Myocyte (in vitro differentiated cells): Measurements from ENCODE around the gene ERN2. TPM values are rescaled to one million over a fixed set of nuclear protein-coding genes. Genes with fewer than 3 reads are reported as not detected.
"Not testable (repeated sequence)": the region's sequence is repeated elsewhere in the genome, so short reads cannot be mapped to it uniquely, and the experiment has no call there.

Source experiments
- DNase-seq: peaks from one replicate; pipeline ENCODE4 v3.0.0-alpha.2; 2012; ENCODE audit warnings: low read depth
- total RNA-seq: library from RNA; depleted of rRNA; stranded (reverse); fragments of >200 nt; gene quantifications from 2 replicates; pipeline ENCODE4 v1.2.3, GENCODE V29; 2014

Gene ERN2
- total RNA-seq, 1 donor from 2014 or later = not detected

DNA sequence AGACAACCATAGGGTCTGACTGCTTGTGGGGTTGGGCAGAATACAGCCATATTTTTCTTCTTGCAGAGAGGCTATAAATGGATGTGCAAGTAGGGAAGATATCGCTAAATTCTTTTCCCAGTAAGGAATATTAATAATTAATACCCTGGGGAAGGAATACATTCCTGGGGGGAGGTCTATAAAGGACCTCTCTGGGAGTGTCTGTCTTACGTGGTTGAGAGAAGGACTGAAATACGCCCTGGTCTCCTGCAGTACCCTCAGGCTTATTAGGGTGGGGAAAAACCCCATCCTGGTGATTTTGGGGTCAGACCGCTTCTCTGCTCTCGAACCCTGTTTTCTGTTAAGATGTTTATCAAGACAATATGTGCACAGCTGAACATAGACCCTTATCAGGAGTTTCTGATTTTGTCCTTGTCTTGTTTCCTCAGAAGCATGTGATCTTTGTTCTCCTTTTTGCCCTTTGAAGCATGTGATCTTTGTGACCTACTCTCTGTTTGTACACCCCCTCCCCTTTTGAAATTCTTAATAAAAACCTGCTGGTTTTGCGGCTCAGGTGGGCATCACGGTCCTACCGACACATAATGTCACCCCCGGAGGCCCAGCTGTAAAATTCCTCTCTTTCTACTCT is 9.7 kb upstream of the ERN2 start:
- DNase-seq = not testable (repeated sequence)

DNA sequence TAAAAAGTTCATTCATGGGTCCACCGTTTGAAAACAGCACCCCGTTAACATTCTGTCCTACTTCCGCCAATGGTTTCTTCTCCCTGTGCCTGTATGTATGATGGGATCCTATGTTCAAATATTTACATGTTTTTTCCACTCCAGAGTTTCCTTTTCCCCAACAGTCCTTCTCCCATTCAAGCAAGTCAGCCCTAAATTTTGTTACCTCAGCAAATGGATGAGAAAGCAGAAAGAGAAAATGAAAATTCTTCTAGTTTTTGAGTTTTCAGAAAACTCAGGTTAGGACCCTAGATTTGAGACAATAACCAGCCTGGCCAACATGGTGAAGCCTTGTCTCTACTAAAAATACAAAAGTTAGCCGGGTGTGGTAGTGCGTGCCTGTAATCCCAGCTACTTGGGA is 3.5 kb upstream of the ERN2 start:
- DNase-seq = no peak

DNA sequence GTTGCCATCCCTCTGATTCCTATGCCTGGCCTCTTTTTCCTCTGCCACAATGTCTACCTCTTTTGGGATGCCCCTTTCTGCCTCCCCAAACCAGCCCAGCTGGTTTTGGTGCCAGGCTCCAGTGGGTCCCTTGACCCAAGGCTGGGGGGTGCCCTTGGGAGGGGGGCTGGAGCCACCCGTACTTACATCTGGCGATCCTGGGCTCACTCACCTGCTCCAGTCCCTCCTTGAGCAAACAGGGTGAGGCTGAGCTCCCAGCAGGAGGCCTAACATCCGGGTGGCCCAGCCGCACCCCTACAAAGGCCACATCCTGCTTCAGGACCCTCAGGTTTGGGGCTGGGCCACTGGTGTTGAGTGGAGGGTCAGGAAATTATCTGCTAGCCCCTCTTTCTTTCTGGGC is 1.2 kb downstream of the ERN2 start:
- no peak for DNase-seq

DNA sequence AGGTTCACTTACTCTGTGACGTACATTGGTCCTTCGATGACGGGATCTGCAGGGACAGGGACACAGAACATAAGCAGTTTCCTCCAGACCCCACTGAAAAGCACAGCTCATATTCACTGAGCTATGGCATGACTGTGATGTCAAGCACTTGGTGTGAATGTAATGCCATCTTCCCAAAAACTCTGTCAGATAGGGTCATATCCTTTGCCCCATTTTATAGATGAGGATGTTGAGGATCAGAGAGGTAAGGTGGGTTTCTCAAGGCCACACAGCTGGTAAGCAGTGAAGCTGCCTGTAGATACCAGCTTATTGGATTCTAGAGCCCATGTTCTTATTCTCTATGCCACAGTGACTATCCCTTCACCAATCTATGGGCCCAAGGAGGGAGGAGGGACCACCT is 2.5 kb downstream of the ERN2 start:
- DNase-seq = no peak

DNA sequence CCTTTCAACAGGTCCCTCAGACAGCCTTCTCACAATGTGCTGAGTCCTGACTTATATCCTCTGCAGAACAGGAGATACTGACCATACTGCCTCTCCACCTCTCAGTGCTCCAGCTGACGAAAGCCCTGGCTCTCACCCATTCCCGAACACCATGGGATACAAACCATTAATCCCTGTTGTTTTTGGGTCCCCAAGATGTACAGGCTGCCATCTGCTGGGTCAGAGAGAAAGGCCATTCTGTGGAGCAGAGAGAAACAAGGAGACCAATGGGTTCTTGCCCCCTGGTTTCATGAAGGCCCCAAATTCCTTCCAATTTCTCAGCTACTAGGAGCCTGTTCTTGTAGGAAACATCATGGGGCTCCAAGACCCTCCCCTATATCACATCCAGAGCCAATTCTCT is 3.0 kb downstream of the ERN2 start:
- no peak for DNase-seq

DNA sequence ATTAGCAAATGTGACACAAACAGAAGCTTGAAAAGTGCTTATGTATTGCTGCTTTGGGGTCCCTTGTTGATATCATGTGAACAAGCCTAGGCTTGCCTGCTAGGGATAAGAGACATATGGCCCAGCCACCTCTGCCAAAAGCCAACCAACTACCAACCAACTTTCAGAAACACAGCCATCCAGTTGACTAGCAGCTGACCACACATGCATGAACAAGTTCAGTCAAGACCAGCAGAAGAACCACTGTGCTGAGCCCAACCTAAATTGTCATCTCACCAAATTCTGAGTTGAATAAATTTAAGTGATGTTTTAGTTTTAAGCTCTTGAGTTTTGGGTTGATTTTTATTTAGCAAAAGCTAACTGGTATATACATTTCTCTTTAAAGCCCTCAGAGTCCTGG is 3.5 kb downstream of the ERN2 start:
- no peak for DNase-seq

DNA sequence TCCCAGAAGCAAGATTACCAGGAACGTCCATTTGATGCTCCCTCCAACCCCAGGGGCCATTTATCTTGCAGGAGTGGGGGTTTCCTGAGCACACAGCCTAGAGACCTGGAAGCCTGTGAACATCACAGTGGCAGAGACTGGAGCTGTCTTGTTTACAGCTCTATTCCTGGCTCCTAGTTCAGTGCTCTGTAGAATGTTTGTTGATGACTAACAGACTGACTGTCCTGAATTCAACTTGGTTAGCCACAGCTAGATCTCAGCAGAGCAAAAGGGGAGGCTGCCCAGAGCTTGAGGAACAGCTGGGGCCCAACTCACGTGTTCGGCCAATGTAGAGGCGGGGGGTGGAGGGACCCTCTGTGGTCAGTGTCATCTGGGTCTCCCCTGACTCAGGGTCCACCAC is 6.6 kb downstream of the ERN2 start:
- no peak for DNase-seq

DNA sequence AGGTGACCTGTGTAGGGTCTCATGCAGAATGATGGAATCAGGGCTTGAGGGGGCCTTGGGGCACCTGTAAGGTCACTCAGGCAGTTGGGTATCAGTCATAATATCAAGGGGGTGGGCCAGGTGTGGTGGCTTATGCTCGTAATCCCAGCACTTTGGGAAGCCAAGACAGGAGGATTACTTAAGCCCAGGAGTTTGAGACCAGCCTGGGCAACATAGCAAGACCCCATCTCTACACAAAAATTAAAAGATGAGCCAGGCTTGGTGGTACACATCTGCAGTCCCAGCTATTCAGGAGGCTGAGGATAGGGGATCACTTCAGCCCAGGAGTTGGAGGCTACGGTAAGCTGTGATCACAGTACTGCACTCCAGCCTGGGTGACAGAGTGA is 7.5 kb downstream of the ERN2 start:
- DNase-seq = no peak

DNA sequence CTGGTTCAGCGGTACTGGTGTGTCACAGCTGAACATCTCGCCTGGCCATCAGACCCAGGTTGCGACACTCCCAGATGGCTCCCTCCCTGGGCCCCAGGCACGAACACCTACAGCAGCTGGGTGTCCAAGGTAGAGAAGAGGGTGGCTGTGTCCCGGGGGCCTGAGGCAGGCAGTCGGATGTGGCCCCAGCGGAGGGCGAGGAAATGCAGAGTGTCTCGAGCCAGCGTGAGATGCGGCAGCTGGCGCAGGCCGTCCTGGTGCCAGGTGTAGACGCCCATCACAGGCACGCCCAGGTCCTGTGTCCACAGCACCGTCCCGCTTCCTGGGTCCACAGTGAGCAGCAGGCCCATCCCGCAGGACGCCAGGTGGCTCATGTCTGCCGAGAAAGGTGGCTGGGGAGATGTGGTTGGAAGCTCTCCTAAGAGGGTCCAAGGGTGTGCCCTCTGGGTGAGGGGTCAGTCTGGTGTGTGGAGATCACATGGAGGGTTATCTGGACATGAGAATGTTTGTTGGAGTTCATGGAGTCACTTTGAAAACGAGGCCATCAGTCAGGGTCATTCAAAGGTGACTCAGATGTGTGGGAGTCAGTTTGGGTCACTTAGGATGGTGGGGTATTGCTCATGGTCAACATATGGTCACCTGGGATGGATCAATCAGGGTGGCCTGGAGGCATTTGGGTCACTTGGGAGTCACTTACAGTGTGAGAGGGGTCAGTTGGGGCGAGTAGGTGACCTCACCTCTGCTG is 8.1 kb downstream of the ERN2 start:
- DNase-seq = no peak

DNA sequence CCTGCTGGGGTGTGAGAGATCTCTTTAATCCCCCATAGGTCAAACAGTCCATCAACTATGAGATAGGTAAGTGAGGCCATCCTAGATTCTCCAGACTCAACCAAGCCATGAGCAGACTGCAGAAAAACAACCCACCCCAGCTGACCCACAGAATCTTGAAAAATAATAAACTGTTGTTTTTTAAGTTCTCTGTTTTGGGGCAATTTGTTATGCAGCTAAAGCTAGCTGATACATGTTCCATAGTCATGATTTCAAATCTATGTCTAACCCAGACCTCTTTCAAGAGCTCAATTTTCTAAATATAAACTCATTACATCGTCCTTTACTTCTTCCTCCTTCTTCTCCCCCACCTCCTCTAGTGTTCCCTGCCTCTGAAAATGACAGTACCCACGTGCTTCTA is 10.1 kb downstream of the ERN2 start:
- DNase-seq = no peak

DNA sequence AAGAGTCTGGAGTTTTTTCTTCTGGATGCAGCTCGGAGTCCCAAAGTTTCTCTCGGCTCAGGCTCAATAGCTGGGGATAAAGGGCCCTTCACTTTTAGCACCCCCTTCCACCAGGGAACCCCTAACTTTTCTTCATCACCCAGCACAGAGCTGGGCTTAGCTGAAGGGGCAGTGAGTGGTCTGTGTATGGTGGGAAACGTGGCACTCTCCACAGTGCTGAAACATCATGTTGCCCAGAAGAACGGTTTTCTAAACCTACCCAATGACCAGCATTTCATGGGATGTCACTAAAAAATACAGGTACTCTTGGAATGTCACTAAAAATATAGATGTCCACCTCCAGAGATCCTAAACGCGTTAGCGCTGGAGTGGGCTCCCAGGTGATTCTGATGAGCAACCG is 12.0 kb downstream of the ERN2 start:
- DNase-seq = no peak

DNA sequence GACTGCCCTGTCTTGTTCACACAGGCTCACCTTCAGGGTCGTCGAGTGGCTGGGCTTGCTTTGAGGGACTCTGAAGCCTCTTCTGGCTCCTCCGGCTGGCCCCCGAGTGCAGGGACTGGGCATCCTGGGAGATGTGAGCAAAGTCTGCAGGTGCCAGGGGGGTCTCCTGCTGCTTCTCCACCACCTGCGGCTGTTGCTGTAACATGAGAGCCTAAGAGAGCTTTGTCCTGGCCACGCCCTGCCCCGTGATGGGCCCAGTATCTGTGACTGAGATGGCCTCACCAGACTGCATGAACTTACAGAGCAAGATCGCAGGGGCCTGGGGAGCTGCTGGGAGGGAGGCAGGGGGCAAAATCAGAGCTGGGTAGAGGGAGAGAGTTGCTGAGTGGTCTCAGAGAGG is 12.5 kb downstream of the ERN2 start:
- no peak for DNase-seq

DNA sequence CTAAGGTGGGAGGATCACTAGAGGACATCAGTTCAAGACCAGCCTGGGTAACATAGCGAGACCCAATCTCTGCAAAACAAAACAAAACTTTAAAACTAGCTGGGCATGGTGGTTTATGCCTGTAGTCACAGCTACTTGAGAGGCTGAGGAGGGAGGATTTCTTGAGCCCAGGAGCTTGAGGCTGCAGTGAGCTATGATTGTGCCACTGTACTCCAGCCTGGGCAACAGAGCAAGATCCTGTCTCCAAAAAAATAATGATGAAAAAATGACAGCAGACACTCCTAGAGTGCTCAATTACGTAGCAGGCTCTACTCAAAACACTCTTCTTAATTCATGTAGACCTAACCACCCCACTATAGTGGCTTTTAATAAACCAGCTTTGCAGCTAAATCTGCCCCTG is 12.9 kb downstream of the ERN2 start:
- DNase-seq = no peak

DNA sequence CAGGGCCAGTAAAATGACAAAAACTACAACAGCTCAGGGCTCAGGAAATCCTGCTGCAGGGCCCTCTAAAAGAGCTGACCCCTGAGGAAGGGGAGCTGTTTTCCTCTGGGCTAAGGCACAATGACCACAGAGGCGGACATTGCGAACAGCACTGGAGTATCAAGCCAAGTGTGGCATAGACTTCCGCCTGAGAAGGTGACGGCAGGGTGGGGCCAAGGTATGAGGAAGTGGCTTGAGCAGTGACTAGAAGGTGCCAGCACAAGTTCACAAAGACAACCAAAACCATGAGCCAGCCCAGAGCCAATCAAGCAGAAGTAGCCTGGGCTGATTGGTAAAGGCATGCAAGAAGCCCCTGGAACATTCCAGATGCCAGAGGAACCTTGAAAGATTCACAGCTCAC is 13.9 kb downstream of the ERN2 start:
- DNase-seq = no peak

DNA sequence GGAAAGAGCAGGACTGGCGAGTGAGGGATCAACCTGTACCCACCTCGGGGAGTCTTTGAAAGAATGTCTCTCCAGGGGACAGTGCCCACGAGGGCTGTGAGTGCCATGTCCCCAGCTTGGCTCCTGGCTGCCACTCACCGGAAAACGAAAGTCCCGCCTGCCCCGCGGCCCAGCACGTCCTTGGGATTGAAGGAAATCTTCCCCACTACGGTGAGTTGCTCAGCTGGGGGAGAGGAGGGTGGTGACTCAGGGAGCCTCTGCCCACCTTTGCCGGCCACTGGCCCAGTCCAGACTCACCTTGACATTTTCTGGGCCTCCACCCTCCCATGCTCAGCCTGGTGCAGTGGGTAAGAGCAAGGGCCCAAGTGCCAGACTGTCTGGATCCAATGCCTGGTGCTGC is 17.3 kb downstream of the ERN2 start:
- DNase-seq = no peak

DNA sequence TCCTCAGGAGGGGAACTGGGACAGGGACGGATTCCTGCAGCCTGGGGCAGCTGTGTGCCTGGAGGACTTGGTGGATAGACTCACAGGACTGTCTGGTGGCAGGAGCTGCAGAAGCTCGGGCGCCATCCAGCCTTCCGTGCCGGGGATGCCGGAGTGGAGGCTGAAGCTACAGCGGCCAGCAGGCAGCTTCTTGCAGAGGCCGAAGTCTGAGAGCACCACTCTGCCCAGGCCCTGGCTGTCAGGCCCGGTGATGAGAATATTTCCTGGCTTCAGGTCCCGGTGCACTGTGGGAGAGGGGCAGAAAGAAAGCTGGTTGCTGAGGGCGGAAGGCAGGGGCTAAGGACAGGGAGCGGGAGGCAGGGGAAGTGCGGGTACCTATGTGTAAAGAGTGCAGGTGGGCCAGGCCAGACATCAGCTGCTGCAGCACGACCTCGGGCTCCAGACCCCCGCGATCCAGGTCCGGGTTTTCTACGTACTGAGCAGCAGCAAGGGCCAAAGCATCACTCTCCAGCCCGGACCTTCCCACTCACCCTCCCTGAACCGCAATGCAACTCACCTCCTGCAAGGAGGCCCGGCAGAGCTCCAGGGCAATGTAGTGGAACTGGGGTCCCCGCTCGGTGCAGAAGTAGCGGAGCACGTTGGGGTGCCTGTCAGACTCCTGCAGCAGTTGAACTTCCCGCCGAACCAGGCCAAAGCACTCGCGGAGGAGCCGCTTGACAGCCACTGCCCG is 18.2 kb downstream of the ERN2 start:
- no peak for DNase-seq

DNA sequence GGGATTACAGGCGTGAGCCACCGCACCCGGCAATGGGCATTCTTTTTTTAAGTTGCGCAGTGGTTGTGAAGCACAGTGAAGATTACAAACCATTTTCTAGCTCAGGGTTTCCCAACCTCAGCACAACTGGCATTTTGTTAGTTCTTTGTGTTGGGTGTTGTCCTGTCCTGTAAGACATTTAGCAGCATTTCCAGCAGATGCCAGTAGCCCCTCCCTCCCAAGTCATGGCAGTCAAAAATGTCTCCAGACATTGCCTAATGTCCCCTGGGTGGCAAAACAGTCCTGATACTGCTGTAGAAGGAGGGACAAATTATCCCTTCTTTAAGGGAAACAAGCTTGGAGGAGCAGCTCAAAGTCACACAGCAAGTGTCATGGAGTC is 18.8 kb downstream of the ERN2 start:
- no peak for DNase-seq

DNA sequence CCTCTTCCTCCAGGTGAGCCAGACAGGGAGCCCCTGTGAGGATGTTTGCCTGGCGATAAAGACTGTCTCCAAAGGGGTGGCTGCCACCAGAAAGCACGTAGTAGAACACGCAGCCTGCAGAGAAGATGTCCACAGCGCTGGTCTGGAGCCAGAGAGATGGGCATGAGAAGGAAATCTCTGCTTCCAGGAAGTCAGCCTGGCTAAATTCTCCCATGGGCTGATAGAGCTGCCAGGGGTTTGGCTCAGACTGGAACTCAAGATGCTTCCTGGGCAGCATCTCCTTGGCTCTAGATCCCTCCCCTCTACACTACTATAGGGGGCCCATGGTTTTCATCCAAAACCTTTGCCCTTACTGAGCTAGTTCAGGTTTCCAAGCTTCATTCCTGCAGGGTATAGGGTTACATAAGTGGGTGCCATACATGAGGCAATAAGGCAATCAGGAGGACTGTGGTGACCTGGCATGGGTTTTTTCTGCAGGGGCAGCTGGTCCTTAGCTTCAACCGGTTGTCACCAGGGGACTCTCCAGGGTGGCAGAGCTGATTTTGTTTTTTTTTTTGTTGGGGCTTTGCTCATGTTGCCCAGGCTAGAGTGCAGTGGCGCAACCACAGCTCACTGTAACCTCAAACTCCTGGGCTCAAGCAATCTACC is 20.7 kb downstream of the ERN2 start:
- DNase-seq = peak; percentile 62

DNA sequence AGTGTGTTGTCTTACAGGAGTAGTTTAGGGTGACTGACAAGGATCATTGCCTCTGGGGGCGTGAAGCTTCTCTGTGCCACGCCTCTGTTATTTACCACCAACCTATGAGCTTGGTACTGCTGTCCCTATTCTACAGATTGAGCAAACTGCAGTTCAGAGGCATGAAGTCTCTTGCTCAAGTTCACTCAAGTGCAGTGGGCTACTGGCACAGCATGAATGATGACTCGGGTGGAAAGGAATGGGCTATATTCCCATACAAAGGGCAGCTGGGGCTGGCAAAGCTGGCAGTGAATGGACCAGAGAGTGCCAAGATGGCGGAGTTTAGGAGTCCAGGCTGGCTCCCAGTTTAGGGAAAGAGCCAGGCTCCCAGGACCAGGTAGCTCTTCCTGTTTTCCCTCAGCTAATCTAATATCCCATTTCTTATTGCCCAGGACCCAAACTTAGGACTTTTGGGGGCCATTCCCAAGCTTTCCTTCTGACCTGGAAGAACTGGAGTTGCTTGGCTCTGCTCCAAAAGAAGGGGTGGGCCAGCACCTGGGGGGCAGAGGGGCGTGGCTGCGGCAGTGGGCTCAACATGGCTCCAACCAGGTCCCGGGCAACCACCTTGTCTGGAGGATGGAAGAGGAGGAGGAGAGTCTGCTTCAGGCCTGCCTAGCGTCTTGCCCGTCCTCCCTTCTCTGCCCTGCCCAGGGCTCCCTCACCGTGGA is 21.4 kb downstream of the ERN2 start:
- DNase-seq = peak; percentile 87

DNA sequence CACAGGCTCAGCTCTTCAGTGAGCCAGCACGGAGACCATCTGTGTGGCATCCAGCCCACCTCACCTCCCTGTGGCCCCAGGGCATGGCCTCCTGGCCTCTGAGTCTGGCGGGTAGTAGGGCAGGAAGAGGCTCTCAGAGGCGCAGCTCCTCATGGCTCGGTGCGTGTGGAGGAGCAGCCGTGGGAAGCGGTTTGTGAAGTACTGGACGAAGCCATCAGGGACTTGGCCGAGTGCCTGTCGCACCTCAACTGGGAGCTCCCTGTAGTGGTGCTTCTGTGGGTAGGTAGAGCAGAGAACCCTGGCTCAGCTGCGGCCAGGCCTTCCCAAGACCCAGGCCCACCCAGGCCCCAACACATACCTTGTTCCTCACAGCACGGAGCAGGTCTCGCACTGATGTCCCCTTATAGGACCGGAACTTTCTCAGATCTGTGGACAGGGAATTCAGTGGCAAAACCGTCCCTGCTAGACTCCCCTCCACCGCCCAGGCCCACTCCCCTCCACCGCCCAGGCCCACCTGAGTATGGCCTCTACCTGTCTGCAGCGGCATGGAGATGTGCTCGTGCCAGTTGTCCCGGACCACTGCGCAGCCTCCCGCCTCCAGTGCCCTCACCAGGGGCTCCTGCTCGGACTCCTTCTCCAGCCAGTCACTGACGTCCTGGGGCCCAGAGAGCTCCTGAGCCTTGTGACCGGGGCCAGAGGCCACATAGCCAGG is 22.1 kb downstream of the ERN2 start:
- DNase-seq = no peak
